ENCODE results near the gene GPR137B.

GPR137B gene

GRCh38 chr1:236173174-236173767 lies 30.9 kb downstream of the GPR137B start:
- H3K4me3 ChIP-seq (ENCODE audit: low read depth in 1 of 2, low read length in 1 of 2), result no peak overlapping the region
- TF ChIP-seq, protein P1, sequence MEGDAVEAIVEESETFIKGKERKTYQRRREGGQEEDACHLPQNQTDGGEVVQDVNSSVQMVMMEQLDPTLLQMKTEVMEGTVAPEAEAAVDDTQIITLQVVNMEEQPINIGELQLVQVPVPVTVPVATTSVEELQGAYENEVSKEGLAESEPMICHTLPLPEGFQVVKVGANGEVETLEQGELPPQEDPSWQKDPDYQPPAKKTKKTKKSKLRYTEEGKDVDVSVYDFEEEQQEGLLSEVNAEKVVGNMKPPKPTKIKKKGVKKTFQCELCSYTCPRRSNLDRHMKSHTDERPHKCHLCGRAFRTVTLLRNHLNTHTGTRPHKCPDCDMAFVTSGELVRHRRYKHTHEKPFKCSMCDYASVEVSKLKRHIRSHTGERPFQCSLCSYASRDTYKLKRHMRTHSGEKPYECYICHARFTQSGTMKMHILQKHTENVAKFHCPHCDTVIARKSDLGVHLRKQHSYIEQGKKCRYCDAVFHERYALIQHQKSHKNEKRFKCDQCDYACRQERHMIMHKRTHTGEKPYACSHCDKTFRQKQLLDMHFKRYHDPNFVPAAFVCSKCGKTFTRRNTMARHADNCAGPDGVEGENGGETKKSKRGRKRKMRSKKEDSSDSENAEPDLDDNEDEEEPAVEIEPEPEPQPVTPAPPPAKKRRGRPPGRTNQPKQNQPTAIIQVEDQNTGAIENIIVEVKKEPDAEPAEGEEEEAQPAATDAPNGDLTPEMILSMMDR (IDR thresholded peaks at IDR 0.05), result no peak
- no peaks in the 10 kb centered on the region for H3K9me3 ChIP-seq
- H3K27me3 ChIP-seq, result no peaks in the 10 kb centered on the region
- no peaks in the 10 kb centered on the region for H3K4me1 ChIP-seq (ENCODE audit: control insufficient read depth in 1 of 2, insufficient read depth in 1 of 2, low read depth in 1 of 2, low read length in 1 of 2)
- H3K36me3 ChIP-seq, result no peaks in the 10 kb centered on the region
- H3K27ac ChIP-seq, result no peak overlapping the region

DNA sequence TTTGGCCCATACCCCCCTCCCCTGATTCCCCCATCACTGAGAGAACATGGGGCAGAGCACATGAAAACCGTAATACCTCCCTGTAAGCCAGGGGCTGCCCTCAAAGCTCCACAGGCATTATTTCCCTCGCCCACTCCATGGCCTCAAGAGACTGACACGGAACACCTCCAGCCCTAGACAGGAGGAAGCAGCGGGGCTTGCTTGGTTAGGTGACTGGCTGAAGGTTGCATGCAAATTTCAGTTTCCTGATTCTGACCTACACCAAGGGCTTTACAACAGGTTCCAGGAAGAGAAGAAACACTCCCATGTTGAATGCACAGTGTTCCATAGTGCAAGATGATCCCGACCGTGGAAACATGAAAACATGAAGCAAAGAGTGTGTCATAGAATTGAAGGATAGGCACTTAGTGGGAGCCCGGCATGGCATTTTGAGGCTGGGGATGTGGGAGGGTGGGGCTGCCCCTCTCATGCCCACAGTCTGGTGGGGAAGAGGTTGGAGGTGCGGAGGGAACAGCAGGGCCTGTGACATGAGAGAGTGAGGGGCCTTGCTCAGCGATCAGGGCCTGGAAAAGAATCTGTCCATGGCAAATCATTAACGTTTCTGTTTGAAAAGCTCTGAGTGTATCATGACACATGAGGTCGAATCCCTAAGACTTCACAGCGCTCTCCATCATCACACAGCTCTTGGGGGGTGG lies 33.5 kb downstream of the GPR137B start:
- no peaks in the 10 kb centered on the region for H3K9me3 ChIP-seq
- no peaks in the 10 kb centered on the region for H3K36me3 ChIP-seq
- no peak overlapping the region for H3K27ac ChIP-seq
- H3K4me1 ChIP-seq (ENCODE audit: control insufficient read depth in 1 of 2, insufficient read depth in 1 of 2, low read depth in 1 of 2, low read length in 1 of 2), result no peaks in the 10 kb centered on the region
- no peak overlapping the region for H3K4me3 ChIP-seq (ENCODE audit: low read depth in 1 of 2, low read length in 1 of 2)
- H3K27me3 ChIP-seq, result no peaks in the 10 kb centered on the region
- TF ChIP-seq, protein P1 (IDR thresholded peaks at IDR 0.05), result no peak

DNA sequence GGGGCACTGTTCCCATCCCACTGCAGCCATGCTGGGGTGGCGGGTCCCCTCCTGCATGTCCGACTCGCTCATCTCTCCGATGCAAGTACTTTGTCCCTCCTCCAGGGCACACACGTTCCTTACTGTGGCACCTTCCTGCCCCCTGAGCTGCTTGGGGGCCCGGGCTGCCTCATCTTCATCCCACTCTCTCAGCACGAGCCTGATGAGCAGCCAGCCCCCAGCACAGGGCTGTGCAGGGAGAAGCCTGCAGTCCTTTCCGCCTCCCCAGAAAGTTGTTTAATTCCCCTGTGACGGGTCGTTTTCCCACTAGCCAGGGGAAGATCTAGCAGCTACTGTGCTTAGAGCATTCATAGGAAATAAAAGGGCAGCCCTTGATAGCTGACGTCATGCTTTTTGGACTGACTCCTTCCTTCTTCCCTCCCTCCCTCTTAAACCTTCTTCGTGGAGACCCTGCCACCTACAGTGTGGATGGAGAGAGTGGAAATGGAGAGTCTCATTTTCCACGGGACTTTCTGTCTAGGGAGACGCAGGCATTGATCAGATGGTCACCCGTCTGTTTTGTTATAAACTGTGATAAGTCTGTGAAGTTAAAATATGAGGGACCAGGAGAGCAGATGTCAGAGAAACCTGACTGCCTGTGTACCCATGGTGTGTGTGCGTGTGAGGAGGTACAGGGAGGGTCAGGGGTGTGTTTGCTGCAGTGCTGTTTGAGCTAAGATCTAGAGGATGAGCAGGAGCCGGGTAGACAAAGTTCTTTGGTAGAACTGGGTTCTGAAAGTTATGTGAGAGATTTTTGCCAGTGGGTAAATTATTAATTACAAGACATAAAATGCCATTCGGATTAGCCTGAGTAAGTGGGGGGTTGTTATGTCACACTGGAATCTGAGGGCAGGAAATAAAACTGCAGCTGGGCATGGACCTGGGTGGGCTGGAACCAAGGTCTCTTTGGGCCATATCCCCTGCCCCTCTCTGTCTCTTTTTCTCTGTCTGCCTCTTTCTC lies 34.3 kb downstream of the GPR137B start:
- no peaks in the 10 kb centered on the region for H3K9me3 ChIP-seq
- no peaks in the 10 kb centered on the region for H3K36me3 ChIP-seq
- TF ChIP-seq, protein P1 (IDR thresholded peaks at IDR 0.05), result no peak
- H3K27me3 ChIP-seq, result no peaks in the 10 kb centered on the region
- H3K4me3 ChIP-seq (ENCODE audit: low read depth in 1 of 2, low read length in 1 of 2), result no peak overlapping the region
- H3K27ac ChIP-seq, result no peak overlapping the region
- no peaks in the 10 kb centered on the region for H3K4me1 ChIP-seq (ENCODE audit: control insufficient read depth in 1 of 2, insufficient read depth in 1 of 2, low read depth in 1 of 2, low read length in 1 of 2)

DNA sequence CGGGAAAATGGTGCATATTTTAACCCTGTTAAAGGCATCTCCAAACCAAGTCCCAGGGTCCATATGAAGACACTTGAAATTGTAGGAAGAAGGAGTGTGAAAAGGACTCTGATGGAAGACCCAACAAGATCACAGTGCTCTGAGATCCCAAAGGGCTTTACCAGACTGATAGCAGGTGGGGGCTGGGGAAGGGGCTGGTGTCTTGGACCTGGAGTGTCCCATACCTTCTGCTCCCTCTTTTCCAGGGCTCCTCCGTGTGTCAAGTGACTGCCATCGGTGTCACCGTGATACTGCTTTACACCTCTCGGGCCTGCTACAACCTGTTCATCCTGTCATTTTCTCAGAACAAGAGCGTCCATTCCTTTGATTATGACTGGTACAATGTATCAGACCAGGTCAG lies 37.3 kb downstream of the GPR137B start:
- Histone ChIP-seq H3K36me3 (no peaks in the 10 kb centered on the region), H3K27ac (no peak overlapping the region), H3K4me1 (ENCODE audit: control insufficient read depth in 1 of 2, insufficient read depth in 1 of 2, low read depth in 1 of 2, low read length in 1 of 2) (no peaks in the 10 kb centered on the region), H3K9me3 (no peaks in the 10 kb centered on the region), H3K27me3 (no peaks in the 10 kb centered on the region), H3K4me3 (ENCODE audit: low read depth in 1 of 2, low read length in 1 of 2) (no peak overlapping the region)
- TF ChIP-seq, protein P1 (IDR thresholded peaks at IDR 0.05), result no peak

DNA sequence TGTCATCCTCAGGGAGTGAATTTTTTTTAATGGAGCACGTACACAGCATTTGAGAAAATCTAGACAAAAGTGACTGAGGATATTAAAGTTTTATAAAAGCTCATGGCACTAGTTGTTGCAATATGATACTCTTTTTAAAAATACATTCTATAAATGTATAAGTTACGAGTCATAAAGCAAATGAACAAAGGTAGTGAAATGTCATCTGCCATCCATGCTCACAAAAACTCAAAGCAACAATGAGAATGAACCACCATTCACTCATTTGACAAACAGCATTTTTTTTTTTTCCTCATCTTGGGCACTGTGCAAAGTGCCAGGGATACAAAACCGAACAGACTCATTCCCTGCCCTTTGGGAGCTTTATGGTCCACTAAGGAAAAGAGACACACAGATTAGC lies 38.7 kb downstream of the GPR137B start:
- Histone ChIP-seq H3K9me3 (no peaks in the 10 kb centered on the region), H3K36me3 (no peaks in the 10 kb centered on the region)

More for the DNA sequence above, 38.7 kb downstream of the GPR137B start:
- no peak overlapping the region for H3K4me3 ChIP-seq (ENCODE audit: low read depth in 1 of 2, low read length in 1 of 2)
- peaks cover 0 to 3% of the 10 kb centered on the region in 2 experiments for H3K4me1 ChIP-seq (ENCODE audit: control insufficient read depth in 1 of 2, insufficient read depth in 1 of 2, low read depth in 1 of 2, low read length in 1 of 2)
- no peaks in the 10 kb centered on the region for H3K27me3 ChIP-seq
- TF ChIP-seq, protein P1 (IDR thresholded peaks at IDR 0.05), result no peak
- no peak overlapping the region for H3K27ac ChIP-seq

Measured in neutrophil (primary cell).